Mucosa of rectum (tissue), 2 donors: ENCODE results near the gene TMEM50B.
"Not testable (repeated sequence)": the region's sequence is repeated elsewhere in the genome, so short reads cannot be mapped to it uniquely, and the experiment has no call there.

Source experiments
- H3K27ac ChIP-seq, 2 donors: one replicate each; pipeline ENCODE4 v1.7.0; 2013; ENCODE audit warnings: inconsistent platforms in 2 of 2, low read depth in 2 of 2, low read length in 2 of 2
- H3K27me3 ChIP-seq, 2 donors: one replicate each; pipeline ENCODE4 v1.7.0; 2013; ENCODE audit warnings: low read length in 2 of 2; ENCODE audit not compliant: control insufficient read depth in 2 of 2, insufficient read depth in 2 of 2
- H3K36me3 ChIP-seq, 2 donors: one replicate each; pipeline ENCODE4 v1.7.0; 2013; ENCODE audit warnings: low read length in 2 of 2; ENCODE audit not compliant: control insufficient read depth in 2 of 2, insufficient read depth in 2 of 2
- H3K4me1 ChIP-seq, 2 donors: one replicate each; pipeline ENCODE4 v1.7.0; 2013; ENCODE audit warnings: low read length in 2 of 2, mild to moderate bottlenecking in 1 of 2; ENCODE audit not compliant: control insufficient read depth in 2 of 2, insufficient read depth in 2 of 2
- H3K4me3 ChIP-seq, 2 donors: one replicate each; pipeline ENCODE4 v1.7.0; 2013; ENCODE audit warnings: low read length in 2 of 2
- H3K9ac ChIP-seq, 2 donors: one replicate each; pipeline ENCODE4 v1.7.0; 2013; ENCODE audit warnings: low read length in 2 of 2, low read depth in 1 of 2, mild to moderate bottlenecking in 1 of 2
- H3K9me3 ChIP-seq, 2 donors: one replicate each; pipeline ENCODE4 v1.7.0; 2013; ENCODE audit warnings: low read length in 2 of 2; ENCODE audit not compliant: control insufficient read depth in 2 of 2
- donor health status: healthy.
- donor health status: Normal muscosa, but diverticular disease.

Gene TMEM50B

GRCh38 chr21:33478935-33479678, 667 bp downstream of the TMEM50B start:
- H3K9ac ChIP-seq = peak overlapping the region; percentile 78 to 91
- H3K4me3 ChIP-seq = peak overlapping the region; percentile 88
- no peaks in the 10 kb centered on the region for H3K36me3 ChIP-seq
- peaks cover 4 to 12% of the 10 kb centered on the region in 2 donors for H3K4me1 ChIP-seq
- H3K27me3 ChIP-seq = no peaks in the 10 kb centered on the region
- H3K9me3 ChIP-seq = no peaks in the 10 kb centered on the region
- peak overlapping the region; percentile 95 for H3K27ac ChIP-seq

- Histone ChIP-seq H3K9ac (peak overlapping the region; percentile 43 to 91), H3K4me3 (peak overlapping the region; percentile 88), H3K27ac (no peak overlapping the region)
These were observed 1.6 kb downstream of the TMEM50B start for GRCh38 chr21:33478182-33478581.

GRCh38 chr21:33477066-33477465, 2.7 kb downstream of the TMEM50B start:
- Histone ChIP-seq H3K27ac (no peak overlapping the region), H3K36me3 (no peaks in the 10 kb centered on the region), H3K4me3 (no peak overlapping the region), H3K9ac (no peak overlapping the region), H3K9me3 (no peaks in the 10 kb centered on the region), H3K4me1 (peaks cover 4 to 12% of the 10 kb centered on the region in 2 donors), H3K27me3 (no peaks in the 10 kb centered on the region)

More at GRCh38 chr21:33478182-33478581, 1.6 kb downstream of the TMEM50B start:
- H3K36me3 ChIP-seq = no peaks in the 10 kb centered on the region
- no peaks in the 10 kb centered on the region for H3K9me3 ChIP-seq
- H3K4me1 ChIP-seq = peaks cover 4 to 12% of the 10 kb centered on the region in 2 donors
- H3K27me3 ChIP-seq = no peaks in the 10 kb centered on the region

GRCh38 chr21:33473344-33473743, 6.4 kb downstream of the TMEM50B start:
- no peaks in the 10 kb centered on the region for H3K9me3 ChIP-seq
- H3K27ac ChIP-seq = no peak overlapping the region

GRCh38 chr21:33470701-33471100, 9.1 kb downstream of the TMEM50B start:
- Histone ChIP-seq H3K9me3 (no peaks in the 10 kb centered on the region), H3K27ac (no peak overlapping the region), H3K4me3 (no peak overlapping the region), H3K36me3 (peaks cover 0 to 1% of the 10 kb centered on the region in 2 donors), H3K9ac (no peak overlapping the region), H3K4me1 (no peaks in the 10 kb centered on the region), H3K27me3 (no peaks in the 10 kb centered on the region)

More at GRCh38 chr21:33473344-33473743, 6.4 kb downstream of the TMEM50B start:
- Histone ChIP-seq H3K9ac (no peak overlapping the region), H3K36me3 (no peaks in the 10 kb centered on the region), H3K4me1 (peaks cover 3% of the 10 kb centered on the region in 2 donors), H3K27me3 (no peaks in the 10 kb centered on the region), H3K4me3 (no peak overlapping the region)

- H3K9ac ChIP-seq, H3K9me3 ChIP-seq, H3K27ac ChIP-seq, H3K27me3 ChIP-seq, H3K4me1 ChIP-seq, H3K36me3 ChIP-seq, H3K4me3 ChIP-seq: not testable (repeated sequence)
These were observed 10.6 kb downstream of the TMEM50B start for GRCh38 chr21:33469183-33469582.

- H3K4me3 ChIP-seq = no peak overlapping the region
- no peaks in the 10 kb centered on the region for H3K9me3 ChIP-seq
- peaks cover 14 to 32% of the 10 kb centered on the region in 2 donors for H3K36me3 ChIP-seq
- no peak overlapping the region for H3K9ac ChIP-seq
- no peak overlapping the region for H3K27ac ChIP-seq
- H3K27me3 ChIP-seq = no peaks in the 10 kb centered on the region
- no peaks in the 10 kb centered on the region for H3K4me1 ChIP-seq
These were observed 18.1 kb downstream of the TMEM50B start for GRCh38 chr21:33461538-33462250.

- no peak overlapping the region for H3K27ac ChIP-seq
- peaks cover 0 to 2% of the 10 kb centered on the region in 2 donors for H3K4me1 ChIP-seq
- H3K36me3 ChIP-seq = peaks cover 10 to 37% of the 10 kb centered on the region in 2 donors
- no peaks in the 10 kb centered on the region for H3K9me3 ChIP-seq
- no peaks in the 10 kb centered on the region for H3K27me3 ChIP-seq
- no peak overlapping the region for H3K4me3 ChIP-seq
- H3K9ac ChIP-seq = no peak overlapping the region
These were observed 20.9 kb downstream of the TMEM50B start for GRCh38 chr21:33458861-33459260.

- H3K9me3 ChIP-seq = no peaks in the 10 kb centered on the region
- H3K4me1 ChIP-seq = peaks cover 0 to 15% of the 10 kb centered on the region in 2 donors
- H3K4me3 ChIP-seq = no peak overlapping the region
- no peaks in the 10 kb centered on the region for H3K27me3 ChIP-seq
- H3K9ac ChIP-seq = no peak overlapping the region
- H3K36me3 ChIP-seq = peaks cover 8 to 32% of the 10 kb centered on the region in 2 donors
- no peak overlapping the region for H3K27ac ChIP-seq
These were observed 23.9 kb downstream of the TMEM50B start for GRCh38 chr21:33455686-33456446.

GRCh38 chr21:33452362-33452761, 27.4 kb downstream of the TMEM50B start:
- Histone ChIP-seq H3K4me3 (no peak overlapping the region), H3K27me3 (no peaks in the 10 kb centered on the region), H3K9me3 (no peaks in the 10 kb centered on the region), H3K9ac (no peak overlapping the region), H3K36me3 (peaks cover 3 to 14% of the 10 kb centered on the region in 2 donors), H3K27ac (peak overlapping the region in 1 of 2 donors; percentile 68), H3K4me1 (peaks cover 0 to 15% of the 10 kb centered on the region in 2 donors)
